Measurements from ENCODE around the gene RGS19.

The RGS19 gene

GRCh38 chr20:64108731-64109681 lies 29.7 kb upstream of the RGS19 start:
- DNase-seq (ENCODE audit: low read depth in 2 of 2), result no peak

- no peak for DNase-seq (ENCODE audit: low read depth in 2 of 2)
These were observed 28.6 kb upstream of the RGS19 start for GRCh38 chr20:64107736-64108457.

DNA sequence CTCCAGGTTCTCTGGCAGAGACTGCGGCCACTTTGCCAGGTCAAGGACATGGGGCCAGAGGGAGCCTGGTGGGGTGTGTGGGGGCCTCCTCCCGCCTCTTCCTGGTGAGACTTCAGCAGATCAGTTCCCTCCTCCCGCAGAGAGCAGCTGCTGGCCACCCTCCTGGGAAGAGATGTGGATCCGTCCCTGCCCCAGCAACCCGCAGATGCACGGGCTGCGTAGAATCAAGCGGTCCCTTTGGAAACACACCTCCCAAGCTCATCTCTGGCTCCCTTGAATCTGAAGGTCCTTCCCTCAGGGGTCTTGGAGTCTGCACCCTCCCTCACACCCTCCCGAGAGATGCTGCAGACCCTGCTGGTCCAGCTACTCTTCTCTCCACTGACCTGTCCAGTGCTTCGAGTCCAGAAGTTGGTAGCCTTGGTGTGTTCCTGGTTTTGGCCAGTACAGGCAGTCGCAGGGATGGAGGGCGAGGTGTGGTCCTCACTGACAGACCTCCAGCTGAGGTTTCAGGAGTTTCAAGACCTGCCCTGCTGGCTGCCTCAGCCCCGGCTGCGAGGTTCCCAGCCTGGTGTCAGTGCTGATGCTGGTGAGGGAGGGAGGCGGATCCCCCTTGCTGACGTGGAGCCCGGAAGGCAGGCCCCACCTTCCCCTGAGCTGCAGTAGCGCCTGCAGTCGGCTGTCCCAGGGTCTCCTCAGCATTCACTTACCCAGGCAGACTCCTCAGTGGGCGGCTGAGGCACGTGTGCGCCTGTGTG lies 27.8 kb upstream of the RGS19 start, which contains the start of gene NPBWR2:
NPBWR2 (minus strand) TSS at position 585 of the 755 bp plus-strand sequence. CDS start 734 bp downstream, outside the sequence.
- no peak for DNase-seq (ENCODE audit: low read depth in 2 of 2)

- DNase-seq (ENCODE audit: low read depth in 2 of 2), result no peak
These were observed 27.2 kb upstream of the RGS19 start for GRCh38 chr20:64106435-64106961.

- DNase-seq (ENCODE audit: low read depth in 2 of 2), result no peak
These were observed 26.6 kb upstream of the RGS19 start for GRCh38 chr20:64105846-64106434.

- DNase-seq (ENCODE audit: low read depth in 2 of 2), result no peak
These were observed 25.5 kb upstream of the RGS19 start for GRCh38 chr20:64104667-64105451.

GRCh38 chr20:64103871-64104666 lies 24.8 kb upstream of the RGS19 start:
- no peak for DNase-seq (ENCODE audit: low read depth in 2 of 2)

DNA sequence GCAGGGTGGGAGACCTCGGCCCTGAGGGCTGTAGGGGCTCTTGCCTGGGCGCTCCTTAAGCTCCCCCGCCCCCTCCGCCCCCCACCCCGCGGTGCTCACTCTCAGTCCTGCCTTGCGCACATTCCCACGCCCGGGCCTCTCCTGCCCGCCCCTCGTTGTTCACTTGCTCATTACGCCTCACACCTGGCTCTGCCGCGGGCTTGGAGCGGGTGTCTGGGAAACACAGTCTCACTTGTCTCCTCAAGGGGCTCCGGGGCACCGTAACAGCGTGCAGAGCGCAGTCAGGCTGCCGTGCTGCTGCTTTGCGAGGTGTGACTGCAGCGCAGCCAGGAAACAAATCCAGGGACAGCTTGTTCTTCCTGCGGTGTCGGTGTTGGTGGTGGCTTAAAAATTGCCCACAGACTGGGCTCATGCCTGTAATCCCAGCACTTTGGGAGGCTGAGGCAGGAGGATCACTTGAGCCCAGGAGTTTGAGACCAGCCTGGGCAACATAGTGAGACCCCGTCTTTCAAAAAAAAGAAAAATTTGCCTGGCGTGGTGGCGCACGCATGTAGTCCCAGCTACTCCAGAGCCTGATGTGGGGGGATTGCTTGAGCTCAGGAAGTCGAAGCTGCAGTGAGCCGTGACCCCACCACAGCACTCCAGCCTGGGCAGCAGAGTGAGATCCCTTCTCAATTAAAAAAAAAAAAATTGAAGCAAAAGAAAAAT lies 23.5 kb upstream of the RGS19 start:
- DNase-seq (ENCODE audit: low read depth in 2 of 2), result no peak

GRCh38 chr20:64101731-64102621 lies 22.7 kb upstream of the RGS19 start:
- peak in 1 of 2 donors; percentile 44 for DNase-seq (ENCODE audit: low read depth in 2 of 2)

- DNase-seq (ENCODE audit: low read depth in 2 of 2), result no peak
These were observed 21.8 kb upstream of the RGS19 start for GRCh38 chr20:64100946-64101688.

DNA sequence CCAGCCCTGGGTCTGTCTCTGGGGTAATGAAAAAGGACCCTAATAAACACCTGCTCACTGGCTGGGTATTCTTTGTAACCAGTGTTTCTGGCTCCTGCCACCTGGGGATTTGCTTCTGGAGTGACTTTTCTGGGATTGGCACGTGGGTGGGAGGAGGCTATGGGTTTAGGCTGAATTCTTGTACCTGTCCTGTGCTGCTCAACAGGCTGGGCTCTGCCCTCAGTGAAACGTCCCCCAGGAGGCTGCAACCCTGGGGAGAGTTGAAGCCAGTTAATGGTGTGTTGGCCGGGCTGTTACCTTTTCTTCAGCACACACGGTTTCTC lies 21.2 kb upstream of the RGS19 start:
- no peak for DNase-seq (ENCODE audit: low read depth in 2 of 2)

GRCh38 chr20:64099880-64100565 lies 20.7 kb upstream of the RGS19 start:
- no peak for DNase-seq (ENCODE audit: low read depth in 2 of 2)

- no peak for DNase-seq (ENCODE audit: low read depth in 2 of 2)
These were observed 19.9 kb upstream of the RGS19 start for GRCh38 chr20:64099086-64099786.

DNA sequence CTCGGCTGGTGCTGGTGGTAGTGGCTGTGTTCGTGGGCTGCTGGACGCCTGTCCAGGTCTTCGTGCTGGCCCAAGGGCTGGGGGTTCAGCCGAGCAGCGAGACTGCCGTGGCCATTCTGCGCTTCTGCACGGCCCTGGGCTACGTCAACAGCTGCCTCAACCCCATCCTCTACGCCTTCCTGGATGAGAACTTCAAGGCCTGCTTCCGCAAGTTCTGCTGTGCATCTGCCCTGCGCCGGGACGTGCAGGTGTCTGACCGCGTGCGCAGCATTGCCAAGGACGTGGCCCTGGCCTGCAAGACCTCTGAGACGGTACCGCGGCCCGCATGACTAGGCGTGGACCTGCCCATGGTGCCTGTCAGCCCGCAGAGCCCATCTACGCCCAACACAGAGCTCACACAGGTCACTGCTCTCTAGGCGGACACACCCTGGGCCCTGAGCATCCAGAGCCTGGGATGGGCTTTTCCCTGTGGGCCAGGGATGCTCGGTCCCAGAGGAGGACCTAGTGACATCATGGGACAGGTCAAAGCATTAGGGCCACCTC lies 19.2 kb upstream of the RGS19 start:
- no peak for DNase-seq (ENCODE audit: low read depth in 2 of 2)

GRCh38 chr20:64096535-64096934 lies 17.2 kb upstream of the RGS19 start:
- DNase-seq (ENCODE audit: low read depth in 2 of 2), result no peak

- DNase-seq (ENCODE audit: low read depth in 2 of 2), result no peak
These were observed 16.6 kb upstream of the RGS19 start for GRCh38 chr20:64095927-64096326.

All from activated CD8-positive, alpha-beta memory T cell treated with anti-CD3 and anti-CD28 coated beads for 4 hours (primary cell).